Stimulated activated CD4-positive, alpha-beta T cell treated with anti-CD3 and anti-CD28 coated beads, Interleukin-2, amount 100 ng/mL, for 48 hours (primary cell): ENCODE results near the gene PLCD3.
"Not testable (repeated sequence)": the region's sequence is repeated elsewhere in the genome, so short reads cannot be mapped to it uniquely, and the experiment has no call there.

Source experiments
- DNase-seq, 2 donors: peaks; one replicate each; pipeline ENCODE4 v3.0.0-alpha.2; 2020

The PLCD3 gene

GRCh38 chr17:45131616-45132319 is 547 bp downstream of the PLCD3 start:
- DNase-seq = peak; percentile 51 to 62

- DNase-seq = no peak
These were observed 1.4 kb downstream of the PLCD3 start for GRCh38 chr17:45130681-45131615.

GRCh38 chr17:45129940-45130680 is 2.2 kb downstream of the PLCD3 start:
- no peak for DNase-seq

DNA sequence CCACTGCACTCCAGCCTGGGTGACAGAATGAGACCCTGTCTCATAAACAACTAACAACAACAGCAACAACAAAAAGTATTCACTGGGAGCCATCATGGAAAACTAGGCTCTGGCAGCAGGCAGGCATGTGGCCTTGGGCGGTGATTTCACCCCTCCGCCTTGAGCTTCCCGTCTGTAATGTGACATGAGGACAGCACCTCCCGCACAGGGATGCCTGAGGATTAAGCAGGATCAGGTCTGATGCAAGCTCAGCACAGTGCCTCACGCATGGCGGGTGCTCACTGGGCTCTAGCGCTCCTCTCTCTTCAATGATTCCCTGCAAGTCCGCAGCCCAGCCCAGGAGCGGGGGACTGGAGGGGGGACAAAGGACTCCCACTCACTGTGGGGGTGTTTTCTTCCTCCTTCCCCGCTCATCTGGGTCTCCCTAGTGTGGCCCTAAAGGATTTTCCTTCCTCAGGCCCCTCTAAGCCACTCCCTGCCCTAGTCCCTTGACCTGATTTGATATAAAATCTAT is 2.8 kb downstream of the PLCD3 start:
- DNase-seq = no peak

GRCh38 chr17:45128989-45129388 is 3.3 kb downstream of the PLCD3 start:
- DNase-seq = no peak

GRCh38 chr17:45128331-45128730 is 4.0 kb downstream of the PLCD3 start:
- no peak for DNase-seq

GRCh38 chr17:45127548-45128300 is 4.6 kb downstream of the PLCD3 start:
- no peak for DNase-seq

- no peak for DNase-seq
These were observed 5.1 kb downstream of the PLCD3 start for GRCh38 chr17:45127207-45127547.

DNA sequence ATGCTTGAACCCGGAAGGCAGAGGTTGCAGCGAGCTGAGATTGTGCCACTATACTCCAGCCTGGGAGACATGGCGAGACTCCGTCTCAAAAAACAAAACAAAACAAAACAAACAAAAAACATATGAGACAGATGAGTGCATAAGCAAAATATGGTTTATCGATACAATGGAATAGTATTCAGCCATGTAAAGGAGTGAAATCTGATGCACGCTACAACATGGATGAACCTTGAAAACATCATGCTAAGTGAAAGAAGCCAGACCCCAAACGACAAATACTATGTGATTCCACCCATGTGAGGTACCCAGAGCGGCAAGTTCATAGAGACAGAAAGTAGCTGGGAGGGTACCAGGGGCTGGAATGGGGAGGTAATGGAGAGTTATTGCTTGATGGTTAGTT is 6.8 kb downstream of the PLCD3 start:
- no peak for DNase-seq

GRCh38 chr17:45124797-45125122 is 7.6 kb downstream of the PLCD3 start:
- DNase-seq = not testable (repeated sequence)

DNA sequence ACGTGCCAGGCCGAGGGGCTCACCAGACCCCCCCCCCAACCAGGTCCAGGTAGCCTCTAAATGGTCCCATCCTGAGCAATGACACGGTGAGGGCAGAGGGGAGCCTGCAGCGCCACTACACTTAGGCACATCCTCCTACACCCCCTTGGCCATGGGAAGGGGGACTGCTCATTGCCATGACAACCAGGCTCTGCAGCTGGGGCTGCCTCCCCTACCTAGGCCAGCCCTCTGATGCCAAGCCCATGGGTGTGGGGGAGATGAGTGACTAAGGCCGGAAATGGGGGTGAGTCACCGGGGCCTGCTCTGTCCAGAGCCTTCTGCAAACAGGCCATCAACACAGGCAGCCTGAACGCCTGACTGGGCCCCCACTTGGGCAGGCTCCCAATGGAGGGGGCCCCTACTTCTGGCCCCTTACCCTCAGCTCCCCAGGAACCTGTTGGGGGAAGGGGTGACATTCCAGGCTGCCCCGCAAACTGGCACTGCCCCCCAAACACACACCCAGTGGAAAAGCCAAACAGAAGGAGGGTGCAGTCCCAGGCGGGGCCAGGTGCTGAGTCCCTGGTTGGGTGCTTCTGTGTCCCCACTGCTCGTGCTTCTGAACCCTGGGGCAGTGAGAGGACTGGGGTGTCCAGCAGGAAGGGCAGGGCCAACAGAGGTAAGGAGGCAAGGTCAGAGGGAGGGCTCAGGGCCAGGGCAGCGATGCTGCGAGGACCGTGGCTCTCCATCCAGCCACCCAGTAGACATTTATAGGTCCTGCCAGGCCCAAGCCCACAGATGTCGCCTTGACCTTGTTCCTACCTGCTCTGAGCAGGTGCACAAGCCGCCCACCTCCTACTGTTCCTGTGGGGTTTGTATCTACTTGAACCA is 8.2 kb downstream of the PLCD3 start:
- no peak for DNase-seq

GRCh38 chr17:45123076-45123770 is 9.1 kb downstream of the PLCD3 start:
- DNase-seq = no peak

GRCh38 chr17:45121055-45121454 is 11.3 kb downstream of the PLCD3 start:
- DNase-seq = no peak

GRCh38 chr17:45120558-45120957 is 11.8 kb downstream of the PLCD3 start:
- DNase-seq = no peak

DNA sequence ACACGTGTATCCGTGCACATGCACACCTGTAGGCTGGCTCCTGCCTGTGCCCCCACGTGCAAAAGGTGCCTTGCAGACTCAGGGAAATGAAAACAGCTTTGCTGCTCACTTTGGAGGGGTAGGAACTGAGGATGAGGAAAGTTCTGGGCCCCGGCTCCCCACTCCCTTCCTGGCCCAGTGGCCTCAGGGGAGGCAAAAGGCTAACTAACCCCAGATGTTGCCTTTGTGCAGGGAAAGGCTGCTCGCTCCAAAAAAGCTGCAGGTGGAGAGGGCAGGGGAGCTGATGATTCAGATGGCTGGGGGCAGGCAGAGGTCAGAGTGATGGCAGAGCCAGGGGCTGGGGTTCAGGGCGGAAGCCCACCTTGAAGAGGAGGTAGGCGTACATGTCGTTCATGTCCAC is 12.4 kb downstream of the PLCD3 start:
- DNase-seq = no peak

GRCh38 chr17:45118691-45119090 is 13.6 kb downstream of the PLCD3 start:
- no peak for DNase-seq

GRCh38 chr17:45117848-45118646 is 14.3 kb downstream of the PLCD3 start:
- no peak for DNase-seq

DNA sequence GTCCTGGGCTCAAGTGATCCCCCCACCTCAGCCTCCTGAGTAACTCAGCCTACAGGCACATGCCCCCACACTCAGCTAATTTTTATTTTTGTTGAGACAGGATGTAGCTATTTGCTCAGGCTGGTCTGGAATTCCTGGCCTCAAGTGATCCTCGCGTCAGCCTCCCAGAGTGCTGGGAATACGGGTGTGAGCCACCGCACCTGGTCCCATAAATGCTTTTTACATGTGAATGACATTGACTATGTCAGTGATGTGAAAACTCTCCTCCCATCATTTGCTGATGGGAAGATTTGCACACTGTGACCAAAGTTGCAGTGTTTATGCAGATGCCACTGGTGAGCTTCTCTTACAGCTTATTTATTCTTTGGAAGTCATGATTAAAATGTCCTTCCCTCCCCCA is 15.0 kb downstream of the PLCD3 start:
- DNase-seq = no peak

- DNase-seq = no peak
These were observed 15.8 kb downstream of the PLCD3 start for GRCh38 chr17:45116434-45117016.

GRCh38 chr17:45115871-45116270 is 16.4 kb downstream of the PLCD3 start:
- DNase-seq = no peak
